Lower lobe of right lung (tissue), 2 donors: ENCODE data around the gene KLK14. TPM values are rescaled to one million over a fixed set of nuclear protein-coding genes. Genes with fewer than 3 reads are reported as not detected.

Experiments
- ATAC-seq, 2 donors: fragments of 200-7000 bp; cut with Tn5 transposase; one replicate each; pipeline ENCODE4 v1.9.1; 2020 to 2022; ENCODE audit warnings: mild to moderate bottlenecking in 2 of 2, moderate library complexity in 2 of 2
- DNase-seq: peaks from one replicate; pipeline ENCODE4 v3.0.0-alpha.2; 2020
- H3K27ac ChIP-seq: fragments of 200-600 bp; one replicate; pipeline ENCODE4 v1.8.0; 2022
- H3K27me3 ChIP-seq: fragments of 200-600 bp; one replicate; pipeline ENCODE4 v1.8.0; 2022; ENCODE audit warnings: low read depth
- H3K36me3 ChIP-seq: fragments of 200-600 bp; one replicate; pipeline ENCODE4 v1.8.0; 2022; ENCODE audit warnings: mild to moderate bottlenecking
- H3K4me1 ChIP-seq: fragments of 200-600 bp; one replicate; pipeline ENCODE4 v1.8.0; 2022
- H3K4me3 ChIP-seq: fragments of 200-600 bp; one replicate; pipeline ENCODE4 v1.8.0; 2022; ENCODE audit warnings: mild to moderate bottlenecking
- H3K9me3 ChIP-seq: fragments of 200-600 bp; one replicate; pipeline ENCODE4 v1.8.0; 2022
- CTCF ChIP-seq: fragments of 200-600 bp; IDR thresholded peaks from one replicate; pipeline ENCODE4 v1.8.0; 2022; ENCODE audit warnings: antibody characterized with exemption, mild to moderate bottlenecking
- intact Hi-C: fragments of 100-400 bp; cut with DNase I; formaldehyde crosslinking; loops from one replicate; pipeline ENCODE4 v1.11.0; 2022
- total RNA-seq: library from RNA; stranded (reverse); fragmentation: NEBNext Ultra II Directional; extraction: Animal tissue kit (Norgen Biotek cat#: 25700); gene quantifications from one replicate; pipeline ENCODE4 v1.2.1, GENCODE V29; 2021
- donor health status: DM: no; HTN: yes; CAD: no; lungs with severe emphysema.

Gene KLK14
- total RNA-seq, 1 donor from 2014 or later: 0.89 TPM

GRCh38 chr19:51119101-51119500 is 36.4 kb upstream of the KLK14 start:
- no peak overlapping the region for H3K27ac ChIP-seq
- ATAC-seq (peak in 1 of 2 donors; percentile 57), DNase-seq (no peak)
- TF ChIP-seq CTCF: no peak
- no peaks in the 10 kb centered on the region for H3K27me3 ChIP-seq
- no peaks in the 10 kb centered on the region for H3K9me3 ChIP-seq
- H3K36me3 ChIP-seq: no peaks in the 10 kb centered on the region
- H3K4me3 ChIP-seq: no peak overlapping the region
- H3K4me1 ChIP-seq: peaks cover 11% of the 10 kb centered on the region
- intact Hi-C loops: no loop called here

- TF ChIP-seq CTCF: no peak
- Histone ChIP-seq H3K4me1 (peaks cover 7% of the 10 kb centered on the region), H3K9me3 (no peaks in the 10 kb centered on the region), H3K4me3 (no peak overlapping the region), H3K27me3 (no peaks in the 10 kb centered on the region), H3K27ac (no peak overlapping the region), H3K36me3 (no peaks in the 10 kb centered on the region)
- DNase-seq: no peak
- ATAC-seq: no peak
- intact Hi-C loops: no loop called here
Observed at GRCh38 chr19:51116736-51117286, 34.1 kb upstream of the KLK14 start.

- intact Hi-C loops: no loop called here
- H3K27me3 ChIP-seq: no peaks in the 10 kb centered on the region
- DNase-seq (no peak), ATAC-seq (no peak)
- H3K27ac ChIP-seq: peak overlapping the region; percentile 9
- H3K36me3 ChIP-seq: no peaks in the 10 kb centered on the region
- no peak overlapping the region for H3K4me3 ChIP-seq
- H3K9me3 ChIP-seq: no peaks in the 10 kb centered on the region
- peaks cover under 1% of the 10 kb centered on the region for H3K4me1 ChIP-seq
- TF ChIP-seq CTCF: no peak
Observed at GRCh38 chr19:51114087-51114729, 31.5 kb upstream of the KLK14 start.

GRCh38 chr19:51111606-51112005 is 28.9 kb upstream of the KLK14 start:
- H3K4me1 ChIP-seq: peaks cover 17% of the 10 kb centered on the region
- no peak for TF ChIP-seq CTCF
- ATAC-seq: no peak
- H3K9me3 ChIP-seq: no peaks in the 10 kb centered on the region
- no peak for DNase-seq
- H3K27me3 ChIP-seq: no peaks in the 10 kb centered on the region
- H3K27ac ChIP-seq: no peak overlapping the region
- no peak overlapping the region for H3K4me3 ChIP-seq
- intact Hi-C loops: no loop called here
- no peaks in the 10 kb centered on the region for H3K36me3 ChIP-seq

GRCh38 chr19:51110666-51110971 is 27.9 kb upstream of the KLK14 start:
- no peak overlapping the region for H3K27ac ChIP-seq
- H3K36me3 ChIP-seq: no peaks in the 10 kb centered on the region
- H3K9me3 ChIP-seq: no peaks in the 10 kb centered on the region
- peaks cover 17% of the 10 kb centered on the region for H3K4me1 ChIP-seq
- no peaks in the 10 kb centered on the region for H3K27me3 ChIP-seq
- no peak for TF ChIP-seq CTCF
- ATAC-seq (no peak), DNase-seq (no peak)
- H3K4me3 ChIP-seq: no peak overlapping the region
- intact Hi-C loops: no loop called here
